ENCODE data around the gene SNRNP200. TPM values are rescaled to one million over a fixed set of nuclear protein-coding genes. Genes with fewer than 3 reads are reported as not detected.

The SNRNP200 gene
- total RNA-seq, 2 experiments from 2014 or later: 79.3 to 216 TPM

- ChIA-PET POLR2A (interaction anchor here (0.7 kb wide), 2 partner anchors 22 to 172 kb away, joined by 3 to 4 read pairs; no protein-coding TSS in a partner anchor), CTCF (ENCODE audit: unreplicated experiment) (no interaction called here)
- intact Hi-C loops (cut with micrococcal nuclease; ENCODE audit: unreplicated experiment): loop anchor here (5.0 kb wide), 1 partner anchor 48 kb away; no protein-coding TSS in a partner anchor
- BruUV-seq (replicated peaks): no TSS peak
- H4K20me1 ChIP-seq (ENCODE audit: insufficient read depth, low read length): no peaks in the 10 kb centered on the region
- peaks cover 19% of the 10 kb centered on the region for H3K4me1 ChIP-seq (ENCODE audit: insufficient read depth, low read length, poor library complexity, severe bottlenecking)
- TF ChIP-seq EZH2phosphoT487 (IDR thresholded peaks at IDR 0.05; ENCODE audit: borderline replicate concordance, low read depth, low read length) (no peak), CTCF (conservative IDR thresholded peaks at IDR 0.05; ENCODE audit: low read length) (no peak)
- H3K9me2 ChIP-seq (ENCODE audit: insufficient read depth, low read length): no peaks in the 10 kb centered on the region
- DNase-seq (ENCODE audit: low spot score): no peak
- H3K9me3 ChIP-seq (ENCODE audit: low read length): no peaks in the 10 kb centered on the region
- H3K36me3 ChIP-seq (ENCODE audit: insufficient read depth, low read length): peaks cover 76% of the 10 kb centered on the region
- H2AFZ ChIP-seq (ENCODE audit: low read length): no peak overlapping the region
- H3K27ac ChIP-seq (ENCODE audit: low read depth, low read length, poor library complexity, severe bottlenecking): no peak overlapping the region
- no peak overlapping the region for H3K4me3 ChIP-seq (ENCODE audit: low read depth, low read length, poor library complexity, severe bottlenecking)
- H3K4me2 ChIP-seq (ENCODE audit: low read length): no peak overlapping the region
- H3K79me2 ChIP-seq (ENCODE audit: insufficient read depth, low read depth, low read length): peaks cover 64% of the 10 kb centered on the region
Observed at GRCh38 chr2:96340493-96341414, 35.4 kb upstream of the SNRNP200 start.

DNA sequence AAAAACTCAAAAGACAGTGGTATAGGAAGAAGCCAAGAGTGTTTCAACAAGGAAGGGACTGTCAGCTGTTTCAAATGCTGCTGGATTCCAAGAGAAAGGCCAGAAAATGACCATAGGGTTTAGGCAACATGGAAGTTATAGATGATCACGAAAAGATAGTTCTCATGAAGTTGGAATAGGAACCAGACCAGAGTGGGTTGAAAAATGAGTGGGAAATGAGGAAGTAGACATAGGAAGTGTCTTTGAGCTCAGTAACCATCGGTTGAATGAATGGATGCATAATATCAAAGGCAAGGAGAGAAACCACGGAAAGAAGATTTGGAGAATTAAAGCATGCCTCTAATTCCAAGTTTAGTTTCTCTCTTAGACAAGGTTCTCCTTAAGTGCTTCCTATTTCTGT lies 31.5 kb upstream of the SNRNP200 start:
- Histone ChIP-seq H4K20me1 (ENCODE audit: insufficient read depth, low read length) (no peaks in the 10 kb centered on the region), H3K4me2 (ENCODE audit: low read length) (peak overlapping the region; percentile 91), H3K9me3 (ENCODE audit: low read length) (no peaks in the 10 kb centered on the region), H3K9me2 (ENCODE audit: insufficient read depth, low read length) (no peaks in the 10 kb centered on the region), H3K36me3 (ENCODE audit: insufficient read depth, low read length) (peaks cover 37% of the 10 kb centered on the region), H3K4me1 (ENCODE audit: insufficient read depth, low read length, poor library complexity, severe bottlenecking) (peaks cover 24% of the 10 kb centered on the region), H3K27ac (ENCODE audit: low read depth, low read length, poor library complexity, severe bottlenecking) (peak overlapping the region; percentile 85), H3K4me3 (ENCODE audit: low read depth, low read length, poor library complexity, severe bottlenecking) (peak overlapping the region; percentile 84), H2AFZ (ENCODE audit: low read length) (no peak overlapping the region), H3K79me2 (ENCODE audit: insufficient read depth, low read depth, low read length) (peaks cover 66% of the 10 kb centered on the region)
- ChIA-PET CTCF (ENCODE audit: unreplicated experiment) (no interaction called here), POLR2A (interaction anchor here (0.6 to 3.5 kb wide), 6 partner anchors 9 to 302 kb away, joined by 3 to 39 read pairs (median 4); partner anchors contain the start of gene SNRNP200)
- TF ChIP-seq CTCF (conservative IDR thresholded peaks at IDR 0.05; ENCODE audit: low read length) (no peak), EZH2phosphoT487 (IDR thresholded peaks at IDR 0.05; ENCODE audit: borderline replicate concordance, low read depth, low read length) (no peak)
- BruUV-seq (replicated peaks): no TSS peak
- intact Hi-C loops (cut with micrococcal nuclease; ENCODE audit: unreplicated experiment): loop anchor here (1.0 kb wide), 2 partner anchors 16 to 32 kb away; partner anchors contain the start of gene SNRNP200
- peak; percentile 24 for DNase-seq (ENCODE audit: low spot score)
